ENCODE results near the gene DNAH1. TPM values are rescaled to one million over a fixed set of nuclear protein-coding genes. Genes with fewer than 3 reads are reported as not detected.

DNAH1 gene
- total and polyA plus RNA-seq, 2 experiments from 2014 or later = 0.81 to 1.8 TPM

GRCh38 chr3:52381623-52382022, 65.5 kb downstream of the DNAH1 start:
- ATAC-seq (no peak), DNase-seq (ENCODE audit: low spot score) (no peak)
- Mint-ChIP-seq H3K36me3 (ENCODE audit: low read depth) (no peaks in the 10 kb centered on the region; the same call in 2 of the 3 replicates), H3K27me3 (ENCODE audit: insufficient read depth, low read depth, poor library complexity) (peaks cover 3% of the 10 kb centered on the region), H3K4me1 (peaks cover 9% of the 10 kb centered on the region), H3K9me3 (no peaks in the 10 kb centered on the region), H3K27ac (no peak overlapping the region), H3K4me3 (no peak overlapping the region)
- Histone ChIP-seq H3K79me2 (replicated peaks; ENCODE audit: insufficient read depth) (no peaks in the 10 kb centered on the region), H3K4me1 (ENCODE audit: insufficient read depth) (peaks cover 3% of the 10 kb centered on the region; the same call in 1 of the 2 replicates), H4K20me1 (replicated peaks; ENCODE audit: insufficient read depth) (no peaks in the 10 kb centered on the region), H2AFZ (no peak overlapping the region), H3K9me2 (ENCODE audit: insufficient read depth) (no peaks in the 10 kb centered on the region), H3K4me2 (no peak overlapping the region), H3K27ac (ENCODE audit: low read depth) (no peak overlapping the region), H3F3A (replicated peaks; ENCODE audit: low read depth) (0 out of 2 replicates have a peak, but pooled peaks cover 2% of the 10 kb centered on the region), H3K4me3 (no peak overlapping the region), H3K27me3 (ENCODE audit: insufficient read depth) (no peaks in the 10 kb centered on the region), H3K36me3 (ENCODE audit: insufficient read depth) (no peaks in the 10 kb centered on the region)
- TF ChIP-seq CTCF (conservative IDR thresholded peaks at IDR 0.05; ENCODE audit: low read depth in 2 of 2) = no peak
- TF ChIP-seq EZH2 (IDR thresholded peaks at IDR 0.05; ENCODE audit: low read depth, unreplicated experiment) = no peak
- TF ChIP-seq CREB1 (CRISPR knock-in tag; IDR thresholded peaks at IDR 0.05; ENCODE audit: low read depth) = no peak
- TF ChIP-seq JUNB (IDR thresholded peaks at IDR 0.05; ENCODE audit: unreplicated experiment) = no peak
- TF ChIP-seq REST (IDR thresholded peaks at IDR 0.05; ENCODE audit: unreplicated experiment) = no peak
- TF ChIP-seq ZNF331 (CRISPR knock-in tag; IDR thresholded peaks at IDR 0.05; ENCODE audit: low read depth) = no peak
- TF ChIP-seq NANOG (IDR thresholded peaks at IDR 0.05; ENCODE audit: borderline replicate concordance) = no peak
- no peak for TF ChIP-seq EZH2phosphoT487 (IDR thresholded peaks at IDR 0.05; ENCODE audit: unreplicated experiment)
- TF ChIP-seq ZNF462 (CRISPR knock-in tag; IDR thresholded peaks at IDR 0.05) = no peak
- TF ChIP-seq ZNF114 (CRISPR knock-in tag; IDR thresholded peaks at IDR 0.05) = no peak
- no peak for TF ChIP-seq ETS1 (IDR thresholded peaks at IDR 0.05)
- no peak for TF ChIP-seq STAT1 (IDR thresholded peaks at IDR 0.05; ENCODE audit: unreplicated experiment)
- TF ChIP-seq POLR2AphosphoS5 (IDR thresholded peaks at IDR 0.05; ENCODE audit: low read depth) = no peak

Measured in GM23338 (cell line).